ENCODE data around the gene DOCK7.
"Not testable (repeated sequence)": the region's sequence is repeated elsewhere in the genome, so short reads cannot be mapped to it uniquely, and the experiment has no call there.

The DOCK7 gene

DNA sequence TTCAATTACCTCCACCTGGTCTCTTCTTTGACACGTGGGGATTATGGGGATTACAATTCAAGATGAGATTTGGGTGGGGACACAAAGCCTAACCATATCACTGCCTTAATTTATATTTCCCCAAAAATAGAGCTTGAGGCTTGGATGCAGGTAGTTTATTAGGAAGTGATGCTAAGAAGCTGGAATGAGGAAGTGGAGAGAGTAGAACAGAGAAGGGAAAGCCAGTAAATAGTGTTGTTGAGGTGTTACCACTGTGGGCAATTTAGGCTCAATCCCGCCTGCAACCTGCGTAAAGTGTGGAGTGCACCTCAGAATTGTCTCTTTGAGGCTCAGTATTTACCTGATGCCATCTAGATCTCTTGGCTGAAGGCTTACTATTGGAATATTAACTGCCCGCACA, 4.9 kb upstream of the DOCK7 start:
- in situ Hi-C loops (cut with HindIII; ENCODE audit: low sequenced_read_pairs) = no loop called here

- in situ Hi-C loops (cut with HindIII; ENCODE audit: low sequenced_read_pairs) = no loop called here
Measured at GRCh38 chr1:62691062-62691844, 3.1 kb upstream of the DOCK7 start.

DNA sequence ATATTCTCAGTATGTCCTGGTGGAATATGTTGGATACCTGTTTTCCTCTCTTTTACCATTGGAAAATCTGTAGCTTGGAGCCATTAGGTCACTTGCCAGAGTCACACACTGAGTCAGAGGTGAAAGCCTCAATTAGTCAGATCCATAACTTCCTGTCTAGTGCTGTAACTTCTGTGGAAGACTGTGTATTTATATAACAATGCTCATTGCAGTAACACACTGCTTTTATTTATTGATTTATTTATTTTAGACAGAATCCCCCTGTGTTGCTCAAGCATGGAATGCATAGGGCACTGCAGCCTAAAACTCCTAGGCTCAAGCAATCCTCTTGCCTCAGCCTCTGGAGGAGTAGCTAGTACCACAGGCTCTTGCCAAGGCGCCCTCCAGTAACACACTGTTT, 1.3 kb upstream of the DOCK7 start:
- in situ Hi-C loops (cut with HindIII; ENCODE audit: low sequenced_read_pairs) = no loop called here

DNA sequence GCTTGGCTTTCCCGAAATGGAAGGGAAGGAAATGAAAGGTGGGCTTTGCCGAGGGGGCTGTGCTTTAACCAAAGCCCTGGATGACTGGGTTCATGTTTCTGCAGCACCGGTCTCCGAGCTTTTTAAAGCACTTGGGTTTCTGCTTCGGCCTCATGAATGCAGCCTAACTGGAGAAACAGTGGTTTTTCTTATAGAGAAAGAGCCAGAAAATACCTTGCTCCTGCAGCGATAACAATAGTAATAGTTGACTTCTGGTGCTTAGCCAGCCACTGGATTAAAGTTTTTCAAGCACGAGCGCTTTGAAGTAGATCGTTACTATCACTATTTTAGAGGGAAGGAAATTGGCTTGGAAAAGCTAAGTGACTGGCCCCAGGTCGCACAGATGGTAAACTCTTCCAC, 500 bp upstream of the DOCK7 start:
- in situ Hi-C loops (cut with HindIII; ENCODE audit: low sequenced_read_pairs) = no loop called here

DNA sequence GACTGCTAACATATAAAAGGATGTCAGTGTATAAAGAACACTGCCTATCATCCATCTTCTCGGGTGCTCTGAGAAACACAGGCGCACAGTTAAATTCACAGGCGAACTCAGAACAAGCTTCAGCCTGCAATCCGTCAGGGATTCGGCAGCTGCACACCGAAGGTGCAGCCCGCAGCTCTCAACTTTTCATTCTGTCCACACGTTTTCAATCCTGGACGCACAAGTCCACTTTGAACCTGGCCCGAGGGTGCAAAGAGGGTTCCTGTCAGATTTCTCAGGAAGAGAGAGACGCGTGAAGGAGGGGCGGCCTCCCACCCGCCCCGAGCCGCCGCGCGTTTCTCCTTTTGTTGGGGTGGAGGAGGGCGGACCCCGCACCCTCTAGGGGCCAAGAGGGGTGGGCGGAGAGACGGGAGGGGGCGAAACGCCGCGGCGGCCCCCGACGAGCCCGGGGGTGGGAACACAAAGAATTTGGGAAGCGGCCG, 724 bp downstream of the DOCK7 start:
- in situ Hi-C loops (cut with HindIII; ENCODE audit: low sequenced_read_pairs) = no loop called here

DNA sequence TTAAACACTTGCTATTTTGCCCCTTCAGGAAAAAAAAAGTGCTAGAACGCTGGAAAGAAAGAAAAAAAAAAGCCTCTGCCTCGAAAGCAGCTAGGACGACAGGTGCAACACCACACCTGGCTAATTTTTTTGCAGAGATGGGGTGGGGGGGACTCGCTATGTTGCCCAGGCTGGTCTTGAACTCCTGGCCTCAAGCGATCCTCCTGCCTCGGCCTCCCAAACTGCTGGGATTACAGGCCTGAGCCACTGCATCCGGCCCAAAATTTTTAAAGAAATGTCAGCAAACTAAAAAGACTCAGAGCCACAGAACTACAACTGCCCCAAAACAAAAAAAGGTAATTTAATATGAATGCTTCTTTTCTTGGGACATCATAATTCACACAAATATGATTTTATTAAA, 1.4 kb downstream of the DOCK7 start:
- in situ Hi-C loops (cut with HindIII; ENCODE audit: low sequenced_read_pairs) = no loop called here

GRCh38 chr1:62685431-62685859, 2.7 kb downstream of the DOCK7 start:
- in situ Hi-C loops (cut with HindIII; ENCODE audit: low sequenced_read_pairs) = no loop called here

- in situ Hi-C loops (cut with HindIII; ENCODE audit: low sequenced_read_pairs) = no loop called here
Measured at GRCh38 chr1:62682531-62682930, 5.7 kb downstream of the DOCK7 start.

DNA sequence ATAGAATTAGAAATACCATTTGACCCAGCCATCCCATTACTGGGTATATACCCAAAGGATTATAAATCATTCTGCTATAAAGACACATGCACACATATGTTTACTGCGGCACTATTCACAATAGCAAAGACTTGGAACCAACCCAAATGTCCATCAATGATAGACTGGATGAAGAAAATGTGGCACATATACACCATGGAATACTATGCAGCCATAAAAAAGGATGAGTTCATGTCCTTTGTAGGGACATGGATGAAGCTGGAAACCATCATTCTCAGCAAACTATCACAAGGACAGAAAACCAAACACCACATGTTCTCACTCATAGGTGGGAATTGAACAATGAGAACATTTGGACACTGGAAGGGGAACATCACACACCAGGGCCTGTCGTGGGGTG, 7.2 kb downstream of the DOCK7 start:
- in situ Hi-C loops (cut with HindIII; ENCODE audit: low sequenced_read_pairs) = not testable (repeated sequence)

GRCh38 chr1:62677822-62678221, 10.4 kb downstream of the DOCK7 start:
- in situ Hi-C loops (cut with HindIII; ENCODE audit: low sequenced_read_pairs) = not testable (repeated sequence)

GRCh38 chr1:62676611-62677356, 11.4 kb downstream of the DOCK7 start:
- in situ Hi-C loops (cut with HindIII; ENCODE audit: low sequenced_read_pairs) = no loop called here

GRCh38 chr1:62673629-62674028, 14.6 kb downstream of the DOCK7 start:
- in situ Hi-C loops (cut with HindIII; ENCODE audit: low sequenced_read_pairs) = no loop called here

- in situ Hi-C loops (cut with HindIII; ENCODE audit: low sequenced_read_pairs) = no loop called here
Measured at GRCh38 chr1:62672029-62672428, 16.2 kb downstream of the DOCK7 start.

DNA sequence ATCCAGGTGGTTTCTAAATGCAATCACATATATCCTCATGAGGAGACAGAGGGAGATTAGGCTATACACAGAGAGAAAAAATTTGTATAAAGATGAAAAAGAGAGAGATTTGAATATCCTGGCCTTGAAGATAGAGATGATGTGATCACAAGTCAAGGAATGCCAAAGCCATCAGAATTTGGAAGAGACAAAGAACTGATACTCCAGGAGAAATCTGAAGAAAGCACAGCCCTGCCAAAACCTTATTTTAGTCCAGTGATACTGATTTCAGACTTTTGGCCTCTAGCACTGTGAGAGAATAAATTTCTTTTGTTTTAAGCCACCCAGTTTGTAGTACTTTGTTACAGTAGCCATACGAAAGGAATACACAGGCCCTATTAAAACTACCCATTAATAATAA, 33.4 kb downstream of the DOCK7 start:
- in situ Hi-C loops (cut with HindIII; ENCODE audit: low sequenced_read_pairs) = no loop called here

- in situ Hi-C loops (cut with HindIII; ENCODE audit: low sequenced_read_pairs) = no loop called here
Measured at GRCh38 chr1:62652387-62652786, 35.8 kb downstream of the DOCK7 start.

DNA sequence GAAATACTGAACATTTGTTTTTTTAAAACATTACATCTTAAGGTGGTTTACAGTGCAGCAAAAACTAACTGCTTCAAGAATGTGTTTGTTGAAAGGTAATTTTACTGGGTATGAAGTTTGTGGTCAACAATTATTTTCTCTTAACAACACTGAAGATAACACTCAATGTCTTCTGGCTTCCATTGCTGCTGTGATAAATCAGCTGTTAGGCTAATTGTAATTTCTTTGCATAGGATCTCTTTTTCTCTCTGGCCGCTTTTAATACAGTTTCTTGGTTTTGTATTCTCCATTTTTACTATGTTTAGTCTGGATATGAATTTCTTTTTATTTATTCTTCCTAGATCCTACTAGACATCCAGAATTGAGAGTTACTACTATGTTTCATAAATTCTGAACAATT, 44.9 kb downstream of the DOCK7 start:
- in situ Hi-C loops (cut with HindIII; ENCODE audit: low sequenced_read_pairs) = no loop called here

DNA sequence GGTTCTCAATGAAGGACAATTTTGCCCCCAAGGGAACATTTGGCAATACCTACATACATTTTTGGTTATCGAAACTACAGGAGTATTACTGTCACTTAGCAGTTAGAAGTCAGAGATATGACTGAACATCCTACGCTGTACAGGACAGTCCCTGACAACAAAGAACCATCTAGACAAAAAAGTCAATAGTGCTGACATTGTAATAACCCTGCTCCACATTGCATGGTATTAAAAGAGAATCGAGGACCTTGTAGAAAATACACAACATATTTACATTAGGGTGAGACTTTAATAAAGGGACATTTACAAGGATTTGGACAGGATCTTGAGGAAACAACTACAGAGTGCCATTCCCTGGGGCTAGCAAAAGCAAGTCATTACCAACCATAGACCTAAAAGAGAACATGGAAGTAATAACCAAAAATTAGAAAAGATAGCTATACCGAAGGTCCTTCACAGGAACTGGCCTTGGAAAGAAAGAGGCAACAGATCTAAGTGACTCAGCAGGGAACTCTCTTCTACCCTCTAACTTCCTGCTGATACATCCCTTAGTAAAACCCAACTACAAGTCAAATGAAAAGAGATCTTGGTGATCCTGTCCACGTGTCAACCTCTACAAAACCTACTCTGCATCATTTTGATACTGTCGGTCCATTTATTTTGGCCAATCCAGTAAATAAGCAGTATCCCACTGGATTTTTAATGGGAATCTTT, 50.6 kb downstream of the DOCK7 start:
- in situ Hi-C loops (cut with HindIII; ENCODE audit: low sequenced_read_pairs) = no loop called here

- in situ Hi-C loops (cut with HindIII; ENCODE audit: low sequenced_read_pairs) = no loop called here
Measured at GRCh38 chr1:62628506-62628905, 59.7 kb downstream of the DOCK7 start.

DNA sequence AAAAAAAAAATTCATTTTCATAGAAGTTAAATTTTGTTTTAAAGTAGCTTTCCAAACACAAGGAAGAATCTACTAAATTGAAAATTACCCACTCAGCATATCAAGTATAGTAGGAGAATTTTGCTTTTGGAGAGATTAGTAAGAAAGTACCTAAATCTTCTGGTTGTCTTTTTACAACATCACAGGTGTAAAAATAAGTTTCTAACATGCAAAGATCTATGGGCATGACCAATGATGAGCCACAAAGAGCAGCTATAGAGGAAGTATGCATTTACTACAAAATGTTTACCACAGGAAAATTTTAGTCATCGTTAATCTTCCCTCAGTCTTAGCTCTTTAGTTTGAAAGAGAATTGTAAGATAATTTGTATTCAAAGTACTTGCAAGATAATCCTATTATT, 62.8 kb downstream of the DOCK7 start:
- in situ Hi-C loops (cut with HindIII; ENCODE audit: low sequenced_read_pairs) = no loop called here

- in situ Hi-C loops (cut with HindIII; ENCODE audit: low sequenced_read_pairs) = no loop called here
Measured at GRCh38 chr1:62621907-62622306, 66.3 kb downstream of the DOCK7 start.

DNA sequence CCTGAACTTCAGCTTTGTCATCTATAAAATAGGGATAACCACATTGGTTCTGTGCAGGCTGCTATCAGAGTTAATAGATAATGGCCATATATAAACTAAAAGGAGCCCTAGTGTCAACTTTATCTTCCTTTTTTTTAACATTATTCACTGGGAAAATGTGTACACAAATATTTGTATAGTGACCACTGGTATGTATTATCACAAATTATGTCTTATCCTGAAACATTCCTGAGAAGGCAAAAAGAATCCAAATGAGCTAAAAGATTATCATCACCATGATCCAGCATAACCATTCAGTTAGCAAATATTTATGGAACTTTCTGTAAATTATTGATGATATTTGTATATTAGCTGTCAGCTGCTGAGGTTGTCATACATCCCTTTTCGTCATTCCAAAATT, 74.3 kb downstream of the DOCK7 start:
- in situ Hi-C loops (cut with HindIII; ENCODE audit: low sequenced_read_pairs) = no loop called here

GRCh38 chr1:62613325-62613727, 74.9 kb downstream of the DOCK7 start:
- in situ Hi-C loops (cut with HindIII; ENCODE audit: low sequenced_read_pairs) = no loop called here

Measured in DLD1 (cell line).